OCI-LY7 (cell line): Measurements from ENCODE around the gene DLGAP4.

ENCODE experiments used
- EZH2phosphoT487 ChIP-seq: fragments of 200-600 bp; sonication (generic); IDR thresholded peaks from 2 replicates; pipeline ENCODE4 v1.6.1; 2018; ENCODE audit warnings: low read depth, borderline replicate concordance, mild to moderate bottlenecking, mixed run types, antibody characterized with exemption, low read length, moderate library complexity, mixed read lengths
- TF ChIP-seq, protein P1 (sequence below): fragments of 200-600 bp; sonication (generic); conservative IDR thresholded peaks from 2 replicates; pipeline ENCODE4 v1.5.1; 2014; ENCODE audit warnings: mild to moderate bottlenecking, antibody characterized with exemption, low read length, moderate library complexity, mixed read lengths

DNA sequence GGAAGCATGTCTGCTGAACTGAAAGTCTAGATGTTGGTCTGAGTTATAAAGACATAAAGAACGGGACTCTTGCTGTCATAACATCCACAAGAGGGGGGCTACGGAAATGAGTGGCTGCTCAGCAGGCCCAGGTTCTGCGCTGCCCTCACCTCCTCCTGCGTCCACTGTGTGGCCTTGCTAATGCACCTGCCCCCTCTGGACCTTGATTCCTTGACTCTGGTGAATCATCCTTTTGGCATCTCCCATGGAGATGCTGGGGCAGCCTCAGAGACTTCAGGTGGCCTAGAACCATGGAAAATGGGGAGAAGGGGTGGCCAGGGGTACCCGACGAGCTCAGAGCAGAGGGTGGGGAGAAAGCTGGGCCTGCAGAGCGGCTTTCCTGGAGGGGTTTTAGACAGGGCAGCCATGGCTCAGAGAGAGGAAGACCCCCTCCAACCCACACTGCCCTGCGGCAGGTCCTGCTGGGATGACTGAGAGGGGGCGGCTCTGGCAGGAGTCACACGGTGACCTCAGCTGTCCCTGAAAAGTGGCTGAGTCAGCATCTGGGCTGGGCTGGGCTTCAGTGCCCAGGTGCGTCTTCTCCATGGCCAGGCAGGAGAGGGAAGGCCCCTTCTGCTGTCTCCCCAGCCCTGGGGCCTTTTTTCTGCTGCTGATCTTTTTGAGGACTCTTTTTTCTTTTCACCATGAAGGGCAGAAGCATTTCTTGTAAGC, 46.9 kb downstream of the DLGAP4 start:
- TF ChIP-seq, protein P1, sequence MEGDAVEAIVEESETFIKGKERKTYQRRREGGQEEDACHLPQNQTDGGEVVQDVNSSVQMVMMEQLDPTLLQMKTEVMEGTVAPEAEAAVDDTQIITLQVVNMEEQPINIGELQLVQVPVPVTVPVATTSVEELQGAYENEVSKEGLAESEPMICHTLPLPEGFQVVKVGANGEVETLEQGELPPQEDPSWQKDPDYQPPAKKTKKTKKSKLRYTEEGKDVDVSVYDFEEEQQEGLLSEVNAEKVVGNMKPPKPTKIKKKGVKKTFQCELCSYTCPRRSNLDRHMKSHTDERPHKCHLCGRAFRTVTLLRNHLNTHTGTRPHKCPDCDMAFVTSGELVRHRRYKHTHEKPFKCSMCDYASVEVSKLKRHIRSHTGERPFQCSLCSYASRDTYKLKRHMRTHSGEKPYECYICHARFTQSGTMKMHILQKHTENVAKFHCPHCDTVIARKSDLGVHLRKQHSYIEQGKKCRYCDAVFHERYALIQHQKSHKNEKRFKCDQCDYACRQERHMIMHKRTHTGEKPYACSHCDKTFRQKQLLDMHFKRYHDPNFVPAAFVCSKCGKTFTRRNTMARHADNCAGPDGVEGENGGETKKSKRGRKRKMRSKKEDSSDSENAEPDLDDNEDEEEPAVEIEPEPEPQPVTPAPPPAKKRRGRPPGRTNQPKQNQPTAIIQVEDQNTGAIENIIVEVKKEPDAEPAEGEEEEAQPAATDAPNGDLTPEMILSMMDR, result no peak
- TF ChIP-seq EZH2phosphoT487, result no peak
